Transverse colon (tissue), 4 donors: ENCODE measurements around the gene CDH6.

Experiments
- CTCF ChIP-seq, 5 experiments: fragments of 200-600 bp in 3 of 5; fragments of 450-650 bp in 2 of 5; sonication (generic) in 3 of 5; IDR thresholded peaks; 1 replicate in 2 of 5; 2 replicates in 3 of 5; pipeline ENCODE4 v1.5.1; 2016 to 2017; ENCODE audit warnings: antibody characterized with exemption in 5 of 5, inconsistent platforms in 3 of 5, mild to moderate bottlenecking in 2 of 5, moderate library complexity in 1 of 5
- POLR2AphosphoS5 ChIP-seq, 3 donors: sonication (generic); formaldehyde crosslinking; IDR thresholded peaks; one replicate each; pipeline ENCODE4 v1.6.1; 2016; ENCODE audit warnings: antibody characterized with exemption in 3 of 3

GRCh38 chr5:31333475-31333874, 140.0 kb downstream of the CDH6 start:
- TF ChIP-seq CTCF (IDR thresholded peaks at IDR 0.05) = no peak
- no peak for TF ChIP-seq POLR2AphosphoS5 (IDR thresholded peaks at IDR 0.05)
